Psoas muscle (tissue), 8 donors: ENCODE measurements around the gene FAM222A. TPM values are rescaled to one million over a fixed set of nuclear protein-coding genes. Genes with fewer than 3 reads are reported as not detected.

Source experiments
- ATAC-seq, 4 donors: fragments of 200-7000 bp; cut with Tn5 transposase; one replicate each; pipeline ENCODE4 v1.9.1; 2020; ENCODE audit warnings: moderate library complexity in 3 of 4, mild to moderate bottlenecking in 2 of 4
- DNase-seq, 2 donors: peaks; one replicate each; pipeline ENCODE4 v3.0.0-alpha.2; 2020
- H3K27ac ChIP-seq: fragments of 200-600 bp; one replicate; pipeline ENCODE4 v1.8.0; 2022
- H3K27me3 ChIP-seq, 3 donors: fragments of 200-600 bp in 1 of 3; one replicate each; pipeline versions ENCODE4 v1.6.1 to v1.8.0; 2013 to 2022; ENCODE audit warnings: low read length in 2 of 3, mild to moderate bottlenecking in 2 of 3, moderate library complexity in 1 of 3; ENCODE audit not compliant: insufficient read depth in 3 of 3
- H3K36me3 ChIP-seq, 2 donors: fragments of 200-600 bp in 1 of 2; one replicate each; pipeline versions ENCODE4 v1.6.1 to v1.8.0; 2013 to 2022; ENCODE audit warnings: low read depth in 1 of 2, mild to moderate bottlenecking in 1 of 2, moderate library complexity in 1 of 2; ENCODE audit not compliant: insufficient read depth in 1 of 2
- H3K4me1 ChIP-seq: fragments of 200-600 bp; one replicate; pipeline ENCODE4 v1.8.0; 2022
- H3K4me3 ChIP-seq: fragments of 200-600 bp; one replicate; pipeline ENCODE4 v1.8.0; 2022; ENCODE audit warnings: mild to moderate bottlenecking
- H3K9me3 ChIP-seq: fragments of 200-600 bp; one replicate; pipeline ENCODE4 v1.8.0; 2022
- WGBS, 3 donors: extraction: QIAGEN DNeasy Blood & Tissue Kit; methylation state at CpG; one replicate each; pipeline versions ENCODE4 v1.1.6 to v1.1.7; 2013; 5-methylcytosine and 5-hydroxymethylcytosine counted together
- intact Hi-C, 2 donors: fragments of 100-400 bp; cut with DNase I; formaldehyde crosslinking; loops; one replicate each; pipeline versions ENCODE4 v1.11.0 to v1.14.2; 2022
- polyA plus RNA-seq, 3 donors: library from polyadenylated mRNA; stranded (reverse); fragments of 200-250 nt; gene quantifications; one replicate each; pipeline ENCODE4 v1.2.3, GENCODE V29; 2013
- total RNA-seq, 4 donors: library from RNA; stranded (reverse); fragmentation: NEBNext Ultra II Directional in 2 of 4; extraction: Animal tissue kit (Norgen Biotek cat#: 25700) in 2 of 4; gene quantifications; one replicate each; pipeline versions ENCODE4 v1.2.1 to v1.2.4, GENCODE V29; 2021 to 2023
- TF ChIP-seq, protein P1 (sequence below): fragments of 200-600 bp; IDR thresholded peaks from one replicate; pipeline ENCODE4 v1.8.0; 2022; ENCODE audit warnings: antibody characterized with exemption
- donor health status: healthy with polysubstance abuse.
- donor health status: DM: no; HTN: no; CAD: no; lungs with moderate emphysema.
- donor health status: Bipolar disorder and iron deficiency.
- donor health status: healthy.
- donor health status: DM: yes; HTN: yes; CAD: no.
- donor health status: DM: no; HTN: no; CAD: no.
- donor health status: DM: no; HTN: no; CAD: no.
- donor health status: DM: yes; HTN: yes; CAD: no.

FAM222A gene
- total and polyA plus RNA-seq, 7 donors = 0.59 to 15.8 (median 5.1) TPM

DNA sequence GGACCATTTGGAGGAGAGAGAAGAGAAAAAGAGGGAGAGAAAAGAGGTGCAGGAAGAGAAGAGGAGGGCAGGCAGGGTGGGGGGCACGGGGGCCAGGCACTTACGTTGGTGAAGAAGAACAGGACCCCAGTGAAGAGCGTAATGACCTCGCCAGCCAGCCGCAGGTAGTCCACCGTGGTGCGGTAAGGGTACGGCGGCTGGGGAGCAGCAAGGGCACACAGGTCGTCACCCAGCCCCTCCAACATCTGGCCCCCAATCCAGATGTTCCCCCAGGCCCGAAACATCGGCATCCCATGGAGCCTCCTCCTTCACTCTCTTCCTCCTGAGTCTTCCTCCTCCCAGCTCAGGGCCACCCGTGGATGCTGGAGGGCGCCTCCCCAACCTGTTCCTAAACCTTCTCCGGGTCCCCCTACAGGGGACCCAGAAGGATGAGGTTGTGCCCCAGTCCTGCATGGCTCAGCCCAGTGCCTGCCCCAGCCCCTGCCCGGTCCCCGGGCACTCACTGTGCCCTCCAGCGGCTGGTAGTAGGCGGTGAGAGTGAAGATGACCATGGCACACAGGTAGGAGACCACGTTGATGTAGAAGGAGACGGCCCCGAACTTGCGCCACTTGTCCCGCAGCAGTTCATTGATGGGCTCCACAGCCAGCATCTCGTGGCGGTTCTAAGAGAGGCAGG, 80.3 kb downstream of the FAM222A start:
- H3K27me3 ChIP-seq = peaks cover 0 to 4% (median 0%) of the 10 kb centered on the region in 3 donors
- TF ChIP-seq, protein P1, sequence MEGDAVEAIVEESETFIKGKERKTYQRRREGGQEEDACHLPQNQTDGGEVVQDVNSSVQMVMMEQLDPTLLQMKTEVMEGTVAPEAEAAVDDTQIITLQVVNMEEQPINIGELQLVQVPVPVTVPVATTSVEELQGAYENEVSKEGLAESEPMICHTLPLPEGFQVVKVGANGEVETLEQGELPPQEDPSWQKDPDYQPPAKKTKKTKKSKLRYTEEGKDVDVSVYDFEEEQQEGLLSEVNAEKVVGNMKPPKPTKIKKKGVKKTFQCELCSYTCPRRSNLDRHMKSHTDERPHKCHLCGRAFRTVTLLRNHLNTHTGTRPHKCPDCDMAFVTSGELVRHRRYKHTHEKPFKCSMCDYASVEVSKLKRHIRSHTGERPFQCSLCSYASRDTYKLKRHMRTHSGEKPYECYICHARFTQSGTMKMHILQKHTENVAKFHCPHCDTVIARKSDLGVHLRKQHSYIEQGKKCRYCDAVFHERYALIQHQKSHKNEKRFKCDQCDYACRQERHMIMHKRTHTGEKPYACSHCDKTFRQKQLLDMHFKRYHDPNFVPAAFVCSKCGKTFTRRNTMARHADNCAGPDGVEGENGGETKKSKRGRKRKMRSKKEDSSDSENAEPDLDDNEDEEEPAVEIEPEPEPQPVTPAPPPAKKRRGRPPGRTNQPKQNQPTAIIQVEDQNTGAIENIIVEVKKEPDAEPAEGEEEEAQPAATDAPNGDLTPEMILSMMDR = no peak
- H3K4me1 ChIP-seq = no peaks in the 10 kb centered on the region
- no peak overlapping the region for H3K4me3 ChIP-seq
- no peaks in the 10 kb centered on the region for H3K36me3 ChIP-seq
- no peak for DNase-seq
- H3K27ac ChIP-seq = no peak overlapping the region
- intact Hi-C loops = no loop called here
- no peak for ATAC-seq
- no peaks in the 10 kb centered on the region for H3K9me3 ChIP-seq
- 81 to 85% (median 83%) methylated on average over 26 of the region's 26 CpGs for WGBS, 3 donors

DNA sequence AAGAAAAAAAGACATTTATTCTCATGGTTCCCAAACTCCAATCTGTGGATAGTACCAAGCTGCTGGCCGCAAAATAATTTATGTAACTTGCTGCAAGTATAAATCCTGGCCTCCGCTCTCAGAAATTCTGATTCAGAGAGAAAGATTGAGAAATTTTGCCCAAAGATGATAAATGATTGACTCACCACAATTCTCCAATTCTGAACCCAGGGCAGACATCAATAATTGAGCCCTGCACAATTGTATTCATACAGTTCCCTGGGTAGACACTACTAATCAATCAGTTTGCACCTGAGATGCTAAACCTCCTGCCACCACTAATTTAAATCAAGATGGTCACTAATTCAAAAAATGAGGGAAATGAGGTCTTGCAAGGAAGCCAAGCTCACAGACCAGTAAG, 81.4 kb downstream of the FAM222A start:
- Histone ChIP-seq H3K27ac (no peak overlapping the region), H3K4me3 (no peak overlapping the region), H3K27me3 (peaks cover 0 to 4% (median 0%) of the 10 kb centered on the region in 3 donors), H3K9me3 (no peaks in the 10 kb centered on the region), H3K4me1 (no peaks in the 10 kb centered on the region), H3K36me3 (no peaks in the 10 kb centered on the region)
- TF ChIP-seq, protein P1 = no peak
- ATAC-seq (no peak), DNase-seq (no peak)
- intact Hi-C loops = no loop called here
- WGBS, 3 donors = 94 to 98% (median 94%) methylated on average over 2 of the region's 2 CpGs

DNA sequence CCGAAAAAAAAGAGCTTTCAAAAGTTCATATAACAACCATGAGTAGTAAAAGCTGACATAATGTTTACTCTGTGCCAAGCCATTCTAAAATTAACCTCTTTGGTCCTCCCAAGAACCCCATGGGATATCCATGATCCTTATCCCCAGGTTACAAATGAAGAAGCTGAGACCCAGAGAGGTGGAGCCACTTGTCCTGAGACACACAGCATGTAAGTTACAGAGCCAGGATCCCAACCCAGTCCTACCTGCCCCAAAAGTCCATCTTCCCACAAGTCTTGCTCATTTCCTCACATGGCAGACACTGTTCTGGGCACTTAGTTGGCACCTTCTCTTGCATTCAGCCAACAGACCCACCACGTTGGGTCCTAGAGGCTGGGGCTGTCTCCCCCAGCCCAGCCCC, 82.4 kb downstream of the FAM222A start:
- intact Hi-C loops = no loop called here
- H3K4me3 ChIP-seq = no peak overlapping the region
- peaks cover 0 to 4% (median 0%) of the 10 kb centered on the region in 3 donors for H3K27me3 ChIP-seq
- TF ChIP-seq, protein P1 = no peak
- H3K9me3 ChIP-seq = no peaks in the 10 kb centered on the region
- no peaks in the 10 kb centered on the region for H3K36me3 ChIP-seq
- ATAC-seq (no peak), DNase-seq (no peak)
- WGBS, 3 donors = 51 to 64% (median 62%) methylated on average over 2 of the region's 2 CpGs
- no peak overlapping the region for H3K27ac ChIP-seq
- H3K4me1 ChIP-seq = no peaks in the 10 kb centered on the region

DNA sequence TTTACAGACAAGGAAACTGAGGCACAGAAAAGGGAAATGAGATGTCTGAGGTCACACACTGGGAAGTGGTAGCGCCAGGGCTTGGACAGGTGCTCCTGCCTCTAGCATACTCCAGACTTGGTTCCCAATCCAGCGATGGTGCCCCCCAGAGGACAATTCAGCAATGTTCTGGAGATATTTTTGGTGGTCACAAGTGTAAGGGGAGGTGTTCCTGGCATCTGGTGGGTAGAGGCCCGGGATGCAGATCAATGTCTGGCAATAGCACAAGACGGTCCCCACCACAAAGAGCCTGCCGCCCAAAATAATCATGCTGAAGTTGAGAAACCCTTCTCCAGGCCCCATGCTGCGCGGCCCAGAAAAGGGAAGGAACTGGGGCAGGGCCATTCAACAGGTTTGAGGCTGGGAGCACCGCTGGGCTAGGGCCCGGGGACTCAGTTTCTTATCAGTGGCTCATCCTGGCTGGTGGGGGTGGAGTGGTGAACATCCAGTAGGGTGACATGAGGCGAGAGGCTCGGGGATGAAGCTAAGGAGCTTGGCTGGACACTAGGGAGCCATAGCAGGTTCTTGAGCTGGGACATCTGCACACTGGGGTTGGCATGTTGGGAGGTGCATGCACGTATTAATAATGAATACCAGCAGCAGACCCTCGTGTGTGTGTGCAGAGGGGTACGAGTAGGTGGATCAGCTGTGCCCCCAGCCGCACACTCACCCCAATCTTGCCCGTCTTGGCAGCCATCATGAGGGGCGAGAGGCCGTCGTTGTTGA, 84.5 kb downstream of the FAM222A start:
- TF ChIP-seq, protein P1 = no peak
- no peaks in the 10 kb centered on the region for H3K36me3 ChIP-seq
- intact Hi-C loops = no loop called here
- H3K9me3 ChIP-seq = no peaks in the 10 kb centered on the region
- no peaks in the 10 kb centered on the region for H3K4me1 ChIP-seq
- no peak overlapping the region for H3K4me3 ChIP-seq
- no peak overlapping the region for H3K27ac ChIP-seq
- ATAC-seq = no peak
- H3K27me3 ChIP-seq = no peaks in the 10 kb centered on the region
- 74 to 84% (median 79%) methylated on average over 19 of the region's 19 CpGs for WGBS, 3 donors
- no peak for DNase-seq
